SK-N-SH (cell line): ENCODE data around the gene MOK. TPM values are rescaled to one million over a fixed set of nuclear protein-coding genes. Genes with fewer than 3 reads are reported as not detected.

Experiments used
- CTCF ChIA-PET: fragments of 300-600, 350-600 bp; formaldehyde crosslinking; extraction: SDS; loops from one replicate; lab custom pipeline; 2021; lab: Yijun Ruan, JAX
- POLR2A ChIA-PET: fragments of 350-600 bp; sonication (Branson Sonifier 250); formaldehyde crosslinking; extraction: SDS; loops from one replicate; lab custom pipeline; 2020; ENCODE audit warnings: antibody characterized with exemption, inconsistent platforms; lab: Yijun Ruan, JAX
- DNase-seq: peaks from one replicate; pipeline ENCODE4 v3.0.0; 2012
- H2AFZ ChIP-seq: fragments of 200-600 bp; sonication (generic); 2 replicates; pipeline ENCODE4 v1.8.1; 2016; ENCODE audit warnings: antibody characterized with exemption, mild to moderate bottlenecking, low read depth
- H3F3A ChIP-seq: fragments of 200-600 bp; sonication (generic); replicated peaks from 2 replicates; pipeline ENCODE3; 2016; ENCODE audit warnings: antibody characterized with exemption, mild to moderate bottlenecking; ENCODE audit not compliant: insufficient read depth
- H3K27ac ChIP-seq, 2 experiments: fragments of 200-500 bp in 1 of 2; fragments of 200-600 bp in 1 of 2; sonication (Bioruptor generic) in 1 of 2; sonication (generic), shearing (Covaris generic) in 1 of 2; 2 replicates each; pipeline versions ENCODE4 v1.5.1 to v1.6.1; 2014 to 2016; ENCODE audit warnings: low read depth in 2 of 2, inconsistent platforms in 1 of 2, low read length in 1 of 2, mild to moderate bottlenecking in 1 of 2, mixed read lengths in 1 of 2
- H3K27me3 ChIP-seq: fragments of 200-600 bp; sonication (generic), shearing (Covaris generic); 2 replicates; pipeline ENCODE4 v1.6.1; 2016; ENCODE audit warnings: mixed run types; ENCODE audit not compliant: insufficient read depth
- H3K36me3 ChIP-seq, 2 experiments: fragments of 200-500 bp in 1 of 2; fragments of 200-600 bp in 1 of 2; sonication (Bioruptor generic) in 1 of 2; sonication (generic) in 1 of 2; replicated peaks in 1 of 2; 2 replicates each; pipeline versions ENCODE3 to v1.5.1; 2014 to 2016; ENCODE audit warnings: low read length in 1 of 2, mild to moderate bottlenecking in 1 of 2; ENCODE audit not compliant: insufficient read depth in 2 of 2, control insufficient read depth in 1 of 2
- H3K4me1 ChIP-seq, 2 experiments: fragments of 200-500 bp in 1 of 2; fragments of 200-600 bp in 1 of 2; sonication (Bioruptor generic) in 1 of 2; sonication (generic), shearing (Covaris generic) in 1 of 2; 2 replicates each; pipeline versions ENCODE4 v1.5.1 to v1.6.1; 2014 to 2016; ENCODE audit warnings: low read depth in 1 of 2, low read length in 1 of 2, mixed run types in 1 of 2; ENCODE audit not compliant: insufficient read depth in 2 of 2, control insufficient read depth in 1 of 2
- H3K4me2 ChIP-seq: fragments of 200-600 bp; sonication (generic), shearing (Covaris generic); 2 replicates; pipeline ENCODE4 v1.6.1; 2017; ENCODE audit warnings: mixed run types
- H3K4me3 ChIP-seq, 2 experiments: fragments of 200-500 bp in 1 of 2; fragments of 200-600 bp in 1 of 2; sonication (Bioruptor generic) in 1 of 2; sonication (generic), shearing (Covaris generic) in 1 of 2; 2 replicates each; pipeline versions ENCODE4 v1.5.1 to v1.8.1; 2014 to 2016; ENCODE audit warnings: low read depth in 2 of 2, inconsistent platforms in 1 of 2, low read length in 1 of 2, mild to moderate bottlenecking in 1 of 2, mixed read lengths in 1 of 2, moderate library complexity in 1 of 2
- H3K79me2 ChIP-seq: fragments of 200-600 bp; sonication (generic); 2 replicates; pipeline ENCODE4 v1.8.1; 2017; ENCODE audit warnings: mild to moderate bottlenecking; ENCODE audit not compliant: insufficient read depth
- H3K9ac ChIP-seq: fragments of 200-600 bp; sonication (generic); 2 replicates; pipeline ENCODE4 v1.6.1; 2017; ENCODE audit warnings: mixed run types
- H3K9me2 ChIP-seq: fragments of 200-600 bp; sonication (generic); 2 replicates; pipeline ENCODE4 v1.6.1; 2017; ENCODE audit warnings: mixed run types
- H3K9me3 ChIP-seq: fragments of 200-600 bp; sonication (generic); 2 replicates; pipeline ENCODE4 v1.6.1; 2017; ENCODE audit warnings: mixed run types, mild to moderate bottlenecking, moderate library complexity
- H4K20me1 ChIP-seq: fragments of 200-600 bp; sonication (generic); 2 replicates; pipeline ENCODE4 v1.6.1; 2017; ENCODE audit warnings: mild to moderate bottlenecking, mixed run types; ENCODE audit not compliant: insufficient read depth
- ELF1 ChIP-seq: IDR thresholded peaks from 2 replicates; pipeline ENCODE4 v1.4.0; 2012
- EP300 ChIP-seq, 2 experiments: IDR thresholded peaks; 2 replicates each; pipeline versions ENCODE4 v1.4.0 to v1.6.1; 2012; ENCODE audit warnings: borderline replicate concordance in 1 of 2, low read depth in 1 of 2, low read length in 1 of 2
- FOSL2 ChIP-seq: IDR thresholded peaks from 2 replicates; pipeline ENCODE4 v1.4.0; 2012; ENCODE audit warnings: low read depth, mild to moderate bottlenecking, moderate library complexity, borderline replicate concordance
- GATA2 ChIP-seq: sonication (generic); formaldehyde crosslinking; IDR thresholded peaks from 2 replicates; pipeline ENCODE4 v1.5.0; 2020; ENCODE audit warnings: mild to moderate bottlenecking, missing genetic modification reagents
- IRF3 ChIP-seq: fragments of 150-350 bp; IDR thresholded peaks from 2 replicates; pipeline ENCODE4 v1.6.1; 2016; ENCODE audit warnings: mild to moderate bottlenecking, low read depth, low read length
- JUND ChIP-seq: IDR thresholded peaks from 2 replicates; pipeline ENCODE4 v1.4.0; 2012
- MEF2A ChIP-seq: IDR thresholded peaks from 2 replicates; pipeline ENCODE4 v1.4.0; 2012; ENCODE audit warnings: low read depth, borderline replicate concordance
- NFIC ChIP-seq: IDR thresholded peaks from 2 replicates; pipeline ENCODE4 v1.4.0; 2012; ENCODE audit warnings: borderline replicate concordance
- NRF1 ChIP-seq: IDR thresholded peaks from 2 replicates; pipeline ENCODE4 v1.6.1; 2012; ENCODE audit warnings: low read depth, mild to moderate bottlenecking, low read length
- POLR2AphosphoS5 ChIP-seq: IDR thresholded peaks from 2 replicates; pipeline ENCODE4 v1.6.1; 2012; ENCODE audit warnings: low read depth, low read length
- RAD21 ChIP-seq: IDR thresholded peaks from 2 replicates; pipeline ENCODE4 v1.6.1; 2012; ENCODE audit warnings: mild to moderate bottlenecking, low read length
- RCOR1 ChIP-seq: fragments of 150-350 bp; IDR thresholded peaks from 2 replicates; pipeline ENCODE4 v1.6.1; 2017; ENCODE audit warnings: antibody characterized with exemption, low read length
- TCF12 ChIP-seq: IDR thresholded peaks from 2 replicates; pipeline ENCODE4 v1.4.0; 2012
- TEAD4 ChIP-seq: IDR thresholded peaks from 2 replicates; pipeline ENCODE4 v1.4.0; 2012; ENCODE audit warnings: mild to moderate bottlenecking, borderline replicate concordance; ENCODE audit not compliant: insufficient read depth
- USF1 ChIP-seq: IDR thresholded peaks from 2 replicates; pipeline ENCODE4 v1.4.0; 2012; ENCODE audit warnings: low read depth, borderline replicate concordance
- USF2 ChIP-seq: fragments of 150-350 bp; IDR thresholded peaks from 2 replicates; pipeline ENCODE4 v1.6.1; 2017; ENCODE audit warnings: antibody characterized with exemption, low read length, low read depth, borderline replicate concordance
- WGBS: methylation state at CpG from one replicate; pipeline ENCODE4 v1.1.6; 2017; ENCODE audit warnings: low lambda C conversion rate; 5-methylcytosine and 5-hydroxymethylcytosine counted together
- polyA plus RNA-seq, 3 experiments: library from polyadenylated mRNA; depleted of rRNA; stranded (reverse); fragments of >200 nt; gene quantifications; 2 replicates each; pipeline ENCODE4 v1.2.3, GENCODE V29; 2012
- TF ChIP-seq, protein P1 (sequence below): IDR thresholded peaks from 2 replicates; pipeline ENCODE4 v1.4.0; 2012; ENCODE audit warnings: low read depth
- TF ChIP-seq, protein P2 (sequence below): IDR thresholded peaks from 2 replicates; pipeline ENCODE4 v1.6.1; 2012; ENCODE audit warnings: mild to moderate bottlenecking, low read depth, low read length, moderate library complexity

MOK gene
- polyA plus RNA-seq, 1 of the 3 experiments (the other 2 are of a cell fraction) = 13.3 TPM

DNA sequence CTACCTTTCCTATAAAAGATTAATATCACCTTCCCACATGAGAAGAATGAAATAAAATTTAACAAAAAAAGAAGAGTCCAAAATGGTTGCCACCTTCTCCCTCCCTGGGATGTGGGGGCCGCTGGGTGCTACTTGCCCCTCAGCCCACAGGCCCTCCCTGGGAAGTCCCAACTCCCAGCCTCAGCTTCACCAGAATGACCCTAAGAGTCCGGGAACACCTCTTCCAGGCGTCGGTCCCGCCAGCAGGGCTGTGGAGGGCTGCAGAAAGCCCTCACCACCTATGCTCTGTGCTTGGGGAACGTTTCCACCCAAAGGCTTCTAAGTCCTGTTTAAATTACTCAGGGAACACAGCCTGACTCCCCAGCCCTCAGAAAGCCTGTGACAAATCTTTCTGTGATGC lies 71.9 kb downstream of the MOK start (continued):
- TF ChIP-seq ELF1 (no peak), NRF1 (no peak)

DNA sequence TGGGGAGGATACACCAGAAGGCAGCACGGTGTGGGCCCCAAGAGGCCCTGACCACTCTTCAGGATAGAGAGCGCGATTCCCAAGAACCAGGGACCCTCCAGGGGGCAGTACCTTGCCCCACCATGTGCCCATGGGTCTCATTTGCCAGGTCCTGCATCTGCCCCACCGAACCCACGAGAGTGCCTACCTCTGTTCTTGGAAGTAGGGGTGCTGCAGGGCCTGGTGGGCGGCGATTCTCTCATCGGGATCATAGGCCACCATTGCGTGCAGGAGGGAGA lies 72.7 kb downstream of the MOK start:
- Histone ChIP-seq H3K9me3 (no peaks in the 10 kb centered on the region), H3K4me2 (no peak overlapping the region), H3F3A (no peaks in the 10 kb centered on the region), H2AFZ (no peak overlapping the region), H3K79me2 (no peaks in the 10 kb centered on the region), H3K9ac (no peak overlapping the region), H3K4me1 (peaks cover 0 to 5% of the 10 kb centered on the region in 2 experiments; a peak in 1 of 4 replicates), H4K20me1 (no peaks in the 10 kb centered on the region), H3K9me2 (no peaks in the 10 kb centered on the region), H3K27me3 (no peaks in the 10 kb centered on the region), H3K27ac (no peak overlapping the region), H3K4me3 (no peak overlapping the region), H3K36me3 (peaks cover 0 to 2% of the 10 kb centered on the region in 2 experiments)
- no peak for DNase-seq
- ChIA-PET CTCF (interaction anchor here (1.0 to 1.6 kb wide), 2 partner anchors 82 kb away, joined by 5 to 11 read pairs; no protein-coding TSS in a partner anchor), POLR2A (no interaction called here)
- WGBS = 83% methylated on average over 9 of the region's 9 CpGs
- TF ChIP-seq GATA2 (CRISPR knock-in tag) = no peak
- TF ChIP-seq, protein P1, sequence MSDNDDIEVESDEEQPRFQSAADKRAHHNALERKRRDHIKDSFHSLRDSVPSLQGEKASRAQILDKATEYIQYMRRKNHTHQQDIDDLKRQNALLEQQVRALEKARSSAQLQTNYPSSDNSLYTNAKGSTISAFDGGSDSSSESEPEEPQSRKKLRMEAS = no peak
- TF ChIP-seq IRF3 = no peak
- no peak for TF ChIP-seq RAD21
- no peak for TF ChIP-seq TCF12
- TF ChIP-seq JUND = no peak
- no peak for TF ChIP-seq USF1
- no peak for TF ChIP-seq EP300 (IDR thresholded peaks at IDR 0.05; ENCODE audit: borderline replicate concordance in 1 of 2, low read depth in 1 of 2, low read length in 1 of 2)

DNA sequence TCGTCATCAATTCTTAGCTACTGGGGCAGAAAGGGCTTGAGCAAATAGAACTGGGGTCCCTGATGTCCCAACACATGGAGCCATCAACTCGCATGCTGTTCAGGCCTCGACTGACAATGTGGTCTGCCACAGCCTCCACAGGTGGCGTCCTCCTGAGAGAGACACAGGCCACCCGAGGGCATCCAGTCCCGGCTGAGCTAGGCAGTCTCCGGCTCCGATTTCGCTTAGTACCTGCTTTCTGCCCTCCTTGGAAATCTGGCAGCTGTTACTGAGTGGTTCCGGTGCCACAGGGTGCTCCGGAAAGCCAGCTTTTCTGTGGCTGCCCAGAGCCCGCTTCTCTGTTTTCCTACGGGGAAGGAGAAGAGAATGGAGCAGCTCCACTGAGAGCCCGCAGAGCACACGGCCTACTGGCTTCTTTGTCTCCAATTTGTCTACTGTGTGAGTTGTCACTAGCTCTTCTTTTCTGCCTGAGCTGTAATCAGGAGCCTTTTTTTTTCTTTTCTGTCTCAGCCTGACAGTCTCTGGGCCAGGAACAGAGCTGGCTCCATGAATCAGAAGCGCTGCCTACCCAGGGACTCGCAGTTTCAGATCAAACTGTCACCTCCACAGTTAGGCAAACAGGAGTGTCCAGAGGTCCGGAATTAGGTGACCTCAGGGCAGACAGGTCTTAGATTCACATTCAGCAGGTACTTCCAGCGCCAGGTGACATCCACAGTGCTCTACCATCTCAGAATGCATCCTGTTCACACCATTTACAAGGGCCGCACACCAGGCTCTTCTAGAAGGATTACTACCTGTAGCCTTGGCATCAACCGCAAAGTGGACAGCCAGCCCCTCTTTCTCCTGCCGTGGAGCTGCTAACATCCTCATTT lies 73.3 kb downstream of the MOK start:
- Histone ChIP-seq H3K27ac (no peak overlapping the region), H3F3A (no peaks in the 10 kb centered on the region), H3K9me2 (no peaks in the 10 kb centered on the region), H3K27me3 (no peaks in the 10 kb centered on the region), H4K20me1 (no peaks in the 10 kb centered on the region), H3K36me3 (peaks cover 0 to 2% of the 10 kb centered on the region in 2 experiments), H3K4me3 (no peak overlapping the region), H2AFZ (no peak overlapping the region), H3K79me2 (no peaks in the 10 kb centered on the region), H3K9ac (no peak overlapping the region), H3K4me2 (no peak overlapping the region), H3K4me1 (peaks cover 0 to 9% of the 10 kb centered on the region in 2 experiments; a peak in 1 of 4 replicates), H3K9me3 (no peaks in the 10 kb centered on the region)
- 95% methylated on average over 16 of the region's 22 CpGs for WGBS
- ChIA-PET POLR2A (no interaction called here), CTCF (interaction anchor here (1.0 kb wide), 1 partner anchor 83 kb away, joined by 5 read pairs; no protein-coding TSS in a partner anchor)
- DNase-seq = no peak
- TF ChIP-seq NFIC = no peak
- TF ChIP-seq TCF12 = no peak
- TF ChIP-seq GATA2 (CRISPR knock-in tag) = no peak
- no peak for TF ChIP-seq USF2
- no peak for TF ChIP-seq FOSL2
- no peak for TF ChIP-seq JUND
- TF ChIP-seq RAD21 = no peak
- TF ChIP-seq MEF2A = no peak
- no peak for TF ChIP-seq TEAD4
- no peak for TF ChIP-seq EP300 (IDR thresholded peaks at IDR 0.05; ENCODE audit: borderline replicate concordance in 1 of 2, low read depth in 1 of 2, low read length in 1 of 2)
- TF ChIP-seq, protein P2, sequence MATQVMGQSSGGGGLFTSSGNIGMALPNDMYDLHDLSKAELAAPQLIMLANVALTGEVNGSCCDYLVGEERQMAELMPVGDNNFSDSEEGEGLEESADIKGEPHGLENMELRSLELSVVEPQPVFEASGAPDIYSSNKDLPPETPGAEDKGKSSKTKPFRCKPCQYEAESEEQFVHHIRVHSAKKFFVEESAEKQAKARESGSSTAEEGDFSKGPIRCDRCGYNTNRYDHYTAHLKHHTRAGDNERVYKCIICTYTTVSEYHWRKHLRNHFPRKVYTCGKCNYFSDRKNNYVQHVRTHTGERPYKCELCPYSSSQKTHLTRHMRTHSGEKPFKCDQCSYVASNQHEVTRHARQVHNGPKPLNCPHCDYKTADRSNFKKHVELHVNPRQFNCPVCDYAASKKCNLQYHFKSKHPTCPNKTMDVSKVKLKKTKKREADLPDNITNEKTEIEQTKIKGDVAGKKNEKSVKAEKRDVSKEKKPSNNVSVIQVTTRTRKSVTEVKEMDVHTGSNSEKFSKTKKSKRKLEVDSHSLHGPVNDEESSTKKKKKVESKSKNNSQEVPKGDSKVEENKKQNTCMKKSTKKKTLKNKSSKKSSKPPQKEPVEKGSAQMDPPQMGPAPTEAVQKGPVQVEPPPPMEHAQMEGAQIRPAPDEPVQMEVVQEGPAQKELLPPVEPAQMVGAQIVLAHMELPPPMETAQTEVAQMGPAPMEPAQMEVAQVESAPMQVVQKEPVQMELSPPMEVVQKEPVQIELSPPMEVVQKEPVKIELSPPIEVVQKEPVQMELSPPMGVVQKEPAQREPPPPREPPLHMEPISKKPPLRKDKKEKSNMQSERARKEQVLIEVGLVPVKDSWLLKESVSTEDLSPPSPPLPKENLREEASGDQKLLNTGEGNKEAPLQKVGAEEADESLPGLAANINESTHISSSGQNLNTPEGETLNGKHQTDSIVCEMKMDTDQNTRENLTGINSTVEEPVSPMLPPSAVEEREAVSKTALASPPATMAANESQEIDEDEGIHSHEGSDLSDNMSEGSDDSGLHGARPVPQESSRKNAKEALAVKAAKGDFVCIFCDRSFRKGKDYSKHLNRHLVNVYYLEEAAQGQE = no peak
- TF ChIP-seq RCOR1 = no peak
- no peak for TF ChIP-seq POLR2AphosphoS5
